Measurements from ENCODE around the gene PPIC.

The PPIC gene

GRCh38 chr5:123014689-123015088 is 21.8 kb downstream of the PPIC start:
- Histone ChIP-seq H3K36me3 (ENCODE audit: control insufficient read depth in 2 of 2, insufficient read depth in 2 of 2, low read length in 2 of 2) (no peaks in the 10 kb centered on the region), H3K9me3 (ENCODE audit: control insufficient read depth in 2 of 2, low read length in 2 of 2) (no peaks in the 10 kb centered on the region), H3K27ac (ENCODE audit: low read depth in 2 of 2, low read length in 2 of 2) (no peak overlapping the region), H3K27me3 (ENCODE audit: control insufficient read depth in 2 of 2, insufficient read depth in 2 of 2, low read length in 2 of 2) (no peaks in the 10 kb centered on the region), H3K9ac (ENCODE audit: low read depth in 1 of 2, low read length in 2 of 2) (no peak overlapping the region), H3K4me1 (ENCODE audit: control insufficient read depth in 2 of 2, insufficient read depth in 2 of 2, low read length in 2 of 2) (no peaks in the 10 kb centered on the region), H3K4me3 (ENCODE audit: low read length in 2 of 2) (no peak overlapping the region)

- Histone ChIP-seq H3K36me3 (ENCODE audit: control insufficient read depth in 2 of 2, insufficient read depth in 2 of 2, low read length in 2 of 2) (peaks cover 0 to 3% of the 10 kb centered on the region in 2 donors), H3K9ac (ENCODE audit: low read depth in 1 of 2, low read length in 2 of 2) (no peak overlapping the region), H3K4me3 (ENCODE audit: low read length in 2 of 2) (no peak overlapping the region), H3K4me1 (ENCODE audit: control insufficient read depth in 2 of 2, insufficient read depth in 2 of 2, low read length in 2 of 2) (no peaks in the 10 kb centered on the region), H3K27ac (ENCODE audit: low read depth in 2 of 2, low read length in 2 of 2) (no peak overlapping the region), H3K9me3 (ENCODE audit: control insufficient read depth in 2 of 2, low read length in 2 of 2) (no peaks in the 10 kb centered on the region), H3K27me3 (ENCODE audit: control insufficient read depth in 2 of 2, insufficient read depth in 2 of 2, low read length in 2 of 2) (no peaks in the 10 kb centered on the region)
These were observed 24.2 kb downstream of the PPIC start for GRCh38 chr5:123012321-123012720.

GRCh38 chr5:123007754-123008153 is 28.8 kb downstream of the PPIC start:
- H3K27ac ChIP-seq (ENCODE audit: low read depth in 2 of 2, low read length in 2 of 2) = no peak overlapping the region
- H3K27me3 ChIP-seq (ENCODE audit: control insufficient read depth in 2 of 2, insufficient read depth in 2 of 2, low read length in 2 of 2) = no peaks in the 10 kb centered on the region
- H3K4me1 ChIP-seq (ENCODE audit: control insufficient read depth in 2 of 2, insufficient read depth in 2 of 2, low read length in 2 of 2) = no peaks in the 10 kb centered on the region
- H3K4me3 ChIP-seq (ENCODE audit: low read length in 2 of 2) = no peak overlapping the region
- peaks cover 0 to 3% of the 10 kb centered on the region in 2 donors for H3K36me3 ChIP-seq (ENCODE audit: control insufficient read depth in 2 of 2, insufficient read depth in 2 of 2, low read length in 2 of 2)
- H3K9ac ChIP-seq (ENCODE audit: low read depth in 1 of 2, low read length in 2 of 2) = no peak overlapping the region
- no peaks in the 10 kb centered on the region for H3K9me3 ChIP-seq (ENCODE audit: control insufficient read depth in 2 of 2, low read length in 2 of 2)

GRCh38 chr5:123007182-123007581 is 29.3 kb downstream of the PPIC start:
- no peaks in the 10 kb centered on the region for H3K9me3 ChIP-seq (ENCODE audit: control insufficient read depth in 2 of 2, low read length in 2 of 2)
- no peak overlapping the region for H3K27ac ChIP-seq (ENCODE audit: low read depth in 2 of 2, low read length in 2 of 2)
- H3K4me3 ChIP-seq (ENCODE audit: low read length in 2 of 2) = no peak overlapping the region
- H3K36me3 ChIP-seq (ENCODE audit: control insufficient read depth in 2 of 2, insufficient read depth in 2 of 2, low read length in 2 of 2) = peaks cover 0 to 3% of the 10 kb centered on the region in 2 donors
- no peaks in the 10 kb centered on the region for H3K27me3 ChIP-seq (ENCODE audit: control insufficient read depth in 2 of 2, insufficient read depth in 2 of 2, low read length in 2 of 2)
- no peak overlapping the region for H3K9ac ChIP-seq (ENCODE audit: low read depth in 1 of 2, low read length in 2 of 2)
- no peaks in the 10 kb centered on the region for H3K4me1 ChIP-seq (ENCODE audit: control insufficient read depth in 2 of 2, insufficient read depth in 2 of 2, low read length in 2 of 2)

- Histone ChIP-seq H3K9me3 (ENCODE audit: control insufficient read depth in 2 of 2, low read length in 2 of 2) (no peaks in the 10 kb centered on the region), H3K4me1 (ENCODE audit: control insufficient read depth in 2 of 2, insufficient read depth in 2 of 2, low read length in 2 of 2) (no peaks in the 10 kb centered on the region), H3K9ac (ENCODE audit: low read depth in 1 of 2, low read length in 2 of 2) (no peak overlapping the region), H3K27ac (ENCODE audit: low read depth in 2 of 2, low read length in 2 of 2) (no peak overlapping the region), H3K36me3 (ENCODE audit: control insufficient read depth in 2 of 2, insufficient read depth in 2 of 2, low read length in 2 of 2) (peaks cover 0 to 2% of the 10 kb centered on the region in 2 donors), H3K27me3 (ENCODE audit: control insufficient read depth in 2 of 2, insufficient read depth in 2 of 2, low read length in 2 of 2) (no peaks in the 10 kb centered on the region), H3K4me3 (ENCODE audit: low read length in 2 of 2) (no peak overlapping the region)
These were observed 34.7 kb downstream of the PPIC start for GRCh38 chr5:123001808-123002207.

GRCh38 chr5:123000731-123001130 is 35.8 kb downstream of the PPIC start:
- Histone ChIP-seq H3K36me3 (ENCODE audit: control insufficient read depth in 2 of 2, insufficient read depth in 2 of 2, low read length in 2 of 2) (peaks cover 0 to 2% of the 10 kb centered on the region in 2 donors), H3K4me3 (ENCODE audit: low read length in 2 of 2) (no peak overlapping the region), H3K4me1 (ENCODE audit: control insufficient read depth in 2 of 2, insufficient read depth in 2 of 2, low read length in 2 of 2) (no peaks in the 10 kb centered on the region), H3K27ac (ENCODE audit: low read depth in 2 of 2, low read length in 2 of 2) (no peak overlapping the region), H3K9me3 (ENCODE audit: control insufficient read depth in 2 of 2, low read length in 2 of 2) (no peaks in the 10 kb centered on the region), H3K9ac (ENCODE audit: low read depth in 1 of 2, low read length in 2 of 2) (no peak overlapping the region), H3K27me3 (ENCODE audit: control insufficient read depth in 2 of 2, insufficient read depth in 2 of 2, low read length in 2 of 2) (no peaks in the 10 kb centered on the region)

GRCh38 chr5:122999947-123000563 is 36.5 kb downstream of the PPIC start:
- H3K36me3 ChIP-seq (ENCODE audit: control insufficient read depth in 2 of 2, insufficient read depth in 2 of 2, low read length in 2 of 2) = peaks cover 0 to 2% of the 10 kb centered on the region in 2 donors
- H3K4me1 ChIP-seq (ENCODE audit: control insufficient read depth in 2 of 2, insufficient read depth in 2 of 2, low read length in 2 of 2) = no peaks in the 10 kb centered on the region
- no peak overlapping the region for H3K9ac ChIP-seq (ENCODE audit: low read depth in 1 of 2, low read length in 2 of 2)
- no peaks in the 10 kb centered on the region for H3K9me3 ChIP-seq (ENCODE audit: control insufficient read depth in 2 of 2, low read length in 2 of 2)
- no peak overlapping the region for H3K27ac ChIP-seq (ENCODE audit: low read depth in 2 of 2, low read length in 2 of 2)
- no peaks in the 10 kb centered on the region for H3K27me3 ChIP-seq (ENCODE audit: control insufficient read depth in 2 of 2, insufficient read depth in 2 of 2, low read length in 2 of 2)
- H3K4me3 ChIP-seq (ENCODE audit: low read length in 2 of 2) = no peak overlapping the region

- H3K4me1 ChIP-seq (ENCODE audit: control insufficient read depth in 2 of 2, insufficient read depth in 2 of 2, low read length in 2 of 2) = no peaks in the 10 kb centered on the region
- no peaks in the 10 kb centered on the region for H3K27me3 ChIP-seq (ENCODE audit: control insufficient read depth in 2 of 2, insufficient read depth in 2 of 2, low read length in 2 of 2)
- H3K36me3 ChIP-seq (ENCODE audit: control insufficient read depth in 2 of 2, insufficient read depth in 2 of 2, low read length in 2 of 2) = peaks cover 0 to 2% of the 10 kb centered on the region in 2 donors
- H3K27ac ChIP-seq (ENCODE audit: low read depth in 2 of 2, low read length in 2 of 2) = no peak overlapping the region
- H3K9me3 ChIP-seq (ENCODE audit: control insufficient read depth in 2 of 2, low read length in 2 of 2) = no peaks in the 10 kb centered on the region
- no peak overlapping the region for H3K9ac ChIP-seq (ENCODE audit: low read depth in 1 of 2, low read length in 2 of 2)
- no peak overlapping the region for H3K4me3 ChIP-seq (ENCODE audit: low read length in 2 of 2)
These were observed 39.2 kb downstream of the PPIC start for GRCh38 chr5:122997294-122997693.

GRCh38 chr5:122996091-122996490 is 40.4 kb downstream of the PPIC start:
- no peak overlapping the region for H3K4me3 ChIP-seq (ENCODE audit: low read length in 2 of 2)
- H3K27ac ChIP-seq (ENCODE audit: low read depth in 2 of 2, low read length in 2 of 2) = no peak overlapping the region
- no peaks in the 10 kb centered on the region for H3K27me3 ChIP-seq (ENCODE audit: control insufficient read depth in 2 of 2, insufficient read depth in 2 of 2, low read length in 2 of 2)

GRCh38 chr5:122985954-122986721 is 50.4 kb downstream of the PPIC start:
- no peak overlapping the region for H3K27ac ChIP-seq (ENCODE audit: low read depth in 2 of 2, low read length in 2 of 2)
- H3K4me1 ChIP-seq (ENCODE audit: control insufficient read depth in 2 of 2, insufficient read depth in 2 of 2, low read length in 2 of 2) = no peaks in the 10 kb centered on the region
- no peaks in the 10 kb centered on the region for H3K27me3 ChIP-seq (ENCODE audit: control insufficient read depth in 2 of 2, insufficient read depth in 2 of 2, low read length in 2 of 2)
- H3K9me3 ChIP-seq (ENCODE audit: control insufficient read depth in 2 of 2, low read length in 2 of 2) = no peaks in the 10 kb centered on the region
- H3K36me3 ChIP-seq (ENCODE audit: control insufficient read depth in 2 of 2, insufficient read depth in 2 of 2, low read length in 2 of 2) = no peaks in the 10 kb centered on the region
- no peak overlapping the region for H3K4me3 ChIP-seq (ENCODE audit: low read length in 2 of 2)
- no peak overlapping the region for H3K9ac ChIP-seq (ENCODE audit: low read depth in 1 of 2, low read length in 2 of 2)

More at GRCh38 chr5:122996091-122996490, 40.4 kb downstream of the PPIC start:
- no peak overlapping the region for H3K9ac ChIP-seq (ENCODE audit: low read depth in 1 of 2, low read length in 2 of 2)
- no peaks in the 10 kb centered on the region for H3K9me3 ChIP-seq (ENCODE audit: control insufficient read depth in 2 of 2, low read length in 2 of 2)
- no peaks in the 10 kb centered on the region for H3K36me3 ChIP-seq (ENCODE audit: control insufficient read depth in 2 of 2, insufficient read depth in 2 of 2, low read length in 2 of 2)
- no peaks in the 10 kb centered on the region for H3K4me1 ChIP-seq (ENCODE audit: control insufficient read depth in 2 of 2, insufficient read depth in 2 of 2, low read length in 2 of 2)

All from mucosa of rectum (tissue), 2 donors.